GM12865 (cell line): ENCODE data around the gene LNP1.
"Not testable (repeated sequence)": the region's sequence is repeated elsewhere in the genome, so short reads cannot be mapped to it uniquely, and the experiment has no call there.

Source experiments
- DNase-seq: peaks from one replicate; pipeline ENCODE4 v3.0.0; 2010; ENCODE audit warnings: low read depth
- H3K4me3 ChIP-seq: 2 replicates; pipeline ENCODE4 v1.5.1; 2011; ENCODE audit warnings: mild to moderate bottlenecking, low read depth, low read length, control low read depth
- CTCF ChIP-seq: IDR thresholded peaks from 2 replicates; pipeline ENCODE4 v1.5.1; 2011; ENCODE audit warnings: low read length, control low read depth, low read depth, inconsistent platforms; ENCODE audit not compliant: insufficient read depth; ENCODE audit errors: missing control alignments

LNP1 gene

GRCh38 chr3:100470951-100471350 lies 69.6 kb downstream of the LNP1 start:
- no peak for TF ChIP-seq CTCF
- no peak overlapping the region for H3K4me3 ChIP-seq
- no peak for DNase-seq

GRCh38 chr3:100471444-100471843 lies 70.1 kb downstream of the LNP1 start:
- no peak for TF ChIP-seq CTCF
- no peak overlapping the region for H3K4me3 ChIP-seq
- no peak for DNase-seq

GRCh38 chr3:100477851-100478360 lies 76.6 kb downstream of the LNP1 start:
- H3K4me3 ChIP-seq, DNase-seq: not testable (repeated sequence)

- not testable (repeated sequence) for H3K4me3 ChIP-seq, DNase-seq
Observed at GRCh38 chr3:100478521-100478920, 77.2 kb downstream of the LNP1 start.

GRCh38 chr3:100480081-100480480 lies 78.7 kb downstream of the LNP1 start:
- no peak for DNase-seq
- no peak overlapping the region for H3K4me3 ChIP-seq
- no peak for TF ChIP-seq CTCF

GRCh38 chr3:100482176-100482575 lies 80.8 kb downstream of the LNP1 start:
- no peak for DNase-seq
- no peak for TF ChIP-seq CTCF
- no peak overlapping the region for H3K4me3 ChIP-seq

- no peak for TF ChIP-seq CTCF
- no peak for DNase-seq
- H3K4me3 ChIP-seq = no peak overlapping the region
Observed at GRCh38 chr3:100483529-100483928, 82.2 kb downstream of the LNP1 start.

- TF ChIP-seq CTCF = no peak
- H3K4me3 ChIP-seq = no peak overlapping the region
- DNase-seq = no peak
Observed at GRCh38 chr3:100486808-100487207, 85.5 kb downstream of the LNP1 start.
